GM21367 (cell line): ENCODE measurements around the gene SDHAF2.

Source experiments
- ATAC-seq: cut with Tn5 transposase; IDR thresholded peaks from one replicate; pipeline ENCODE4 v1.9.1; 2021; ENCODE audit not compliant: unreplicated experiment

SDHAF2 gene

GRCh38 chr11:61495801-61496601 is 66.1 kb downstream of the SDHAF2 start:
- ATAC-seq: no peak
